CD4-positive, alpha-beta T cell treated with Interleukin-17A for 1 hour (primary cell): Measurements from ENCODE around the gene NPR3.
"Not testable (repeated sequence)": the region's sequence is repeated elsewhere in the genome, so short reads cannot be mapped to it uniquely, and the experiment has no call there.

Experiments used
- DNase-seq: peaks from one replicate; pipeline ENCODE4 v3.0.0-alpha.2; 2020

NPR3 gene

DNA sequence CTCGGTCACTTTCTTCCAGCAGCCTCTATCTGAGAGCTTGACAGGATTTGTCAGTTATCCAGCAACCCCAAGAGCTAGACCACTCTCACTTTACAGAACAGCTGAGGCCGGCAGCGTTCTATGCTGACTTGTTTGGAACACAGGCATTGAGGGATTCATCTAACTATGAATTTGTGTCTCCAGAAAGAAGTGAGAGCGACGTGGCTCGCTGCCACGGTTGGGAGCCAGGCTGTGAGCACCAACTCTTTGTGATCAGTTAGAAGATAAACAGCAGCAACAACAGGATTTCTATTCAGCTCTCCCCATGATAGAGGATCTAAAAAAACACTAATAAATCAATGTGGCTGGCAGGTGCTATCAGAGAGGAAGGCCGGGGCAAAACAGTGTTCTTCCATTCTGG, 58.6 kb downstream of the NPR3 start:
- no peak for DNase-seq

DNA sequence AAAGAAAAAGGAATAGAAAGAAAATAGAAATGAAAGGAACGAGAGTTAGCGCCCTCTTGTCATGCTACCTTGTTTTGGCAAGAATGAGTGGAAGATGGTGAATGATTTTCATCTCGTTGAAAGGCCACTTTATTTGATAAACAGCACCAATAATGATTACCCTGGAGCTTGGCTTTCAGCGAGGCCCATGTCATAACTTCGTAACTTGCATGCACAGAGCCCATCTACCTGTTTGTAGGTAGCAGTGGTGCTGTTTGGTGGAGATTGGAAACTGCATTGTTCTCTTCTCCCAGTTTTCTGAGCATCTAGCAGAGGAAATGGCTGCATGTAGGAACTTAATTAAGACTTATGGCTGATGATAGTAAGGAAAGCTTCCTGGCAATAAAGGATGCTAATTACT, 59.3 kb downstream of the NPR3 start:
- no peak for DNase-seq

DNA sequence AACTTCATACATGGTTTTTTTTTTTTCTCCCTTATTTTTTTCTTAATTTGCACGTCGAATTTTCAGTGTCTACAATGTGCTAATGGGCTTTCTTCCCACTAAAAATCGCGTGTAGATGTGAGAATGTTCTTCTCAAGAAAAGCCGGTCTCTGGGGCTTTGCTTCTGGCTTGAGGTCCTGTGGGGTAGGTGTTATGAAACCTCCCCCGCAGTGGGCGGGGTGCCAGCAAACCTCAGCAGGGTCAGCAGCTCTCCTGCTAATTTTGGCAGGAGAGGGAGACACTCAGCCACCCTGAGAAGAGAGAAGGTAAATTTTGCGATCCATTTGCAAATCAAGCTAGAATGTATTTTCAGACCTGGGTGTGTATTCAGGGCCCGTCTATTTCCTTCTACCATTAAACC, 59.9 kb downstream of the NPR3 start:
- DNase-seq, result no peak

DNA sequence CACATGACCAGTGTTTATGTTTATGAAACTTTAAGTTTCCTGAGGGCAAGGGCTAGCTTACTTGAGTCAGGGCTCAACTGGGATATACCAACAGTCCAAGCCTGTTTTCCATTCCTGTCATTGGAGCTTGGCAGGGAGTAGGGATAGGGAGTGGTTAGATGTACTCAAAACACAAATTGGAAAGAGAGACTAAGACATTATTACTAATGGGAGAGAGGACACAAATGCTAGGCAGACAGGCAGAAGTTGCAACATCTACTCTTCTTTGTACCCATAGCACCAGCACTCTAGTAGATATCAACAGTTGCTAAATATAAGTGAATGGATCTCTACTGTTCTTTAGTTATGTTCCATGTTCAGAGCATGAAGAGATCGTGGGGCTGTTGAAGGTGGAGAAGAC, 62.8 kb downstream of the NPR3 start:
- no peak for DNase-seq

DNA sequence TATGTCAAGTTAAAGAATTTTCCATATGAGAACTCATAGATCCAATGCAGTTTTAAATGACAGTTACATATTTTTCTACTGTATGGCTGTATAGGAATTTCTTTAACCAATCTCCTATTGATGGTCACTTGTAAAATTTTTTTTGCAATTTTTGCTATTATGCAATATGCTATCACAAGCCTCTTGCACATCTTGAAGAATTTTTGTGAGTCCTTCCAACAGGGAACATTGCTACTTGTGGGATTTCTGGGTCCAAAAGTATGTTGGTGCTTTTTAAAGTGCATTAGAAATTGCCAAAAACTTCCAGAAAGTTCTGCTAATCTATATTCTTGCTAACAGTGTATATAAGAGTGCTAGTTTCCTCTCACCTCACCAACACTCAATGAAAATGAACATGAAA, 65.1 kb downstream of the NPR3 start:
- DNase-seq, result no peak

DNA sequence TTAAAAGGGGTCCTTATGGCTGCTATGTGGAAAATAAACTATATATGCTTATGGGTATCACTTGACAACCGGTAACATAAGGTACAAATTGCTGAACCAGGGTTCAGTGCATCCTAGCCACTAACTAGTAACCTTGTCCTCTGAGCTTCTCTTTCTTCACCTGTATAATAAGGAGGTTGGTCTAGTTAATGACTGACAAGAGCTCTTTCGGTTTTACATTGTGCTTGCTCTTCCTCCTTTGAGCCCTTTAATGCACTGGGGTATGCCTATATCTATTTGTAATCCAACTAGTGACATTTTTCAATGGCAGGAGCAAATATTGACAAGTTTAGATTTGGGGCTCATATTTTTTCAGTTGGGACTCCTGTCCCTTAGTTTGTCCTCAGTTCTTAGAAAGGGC, 66.1 kb downstream of the NPR3 start:
- DNase-seq, result no peak

DNA sequence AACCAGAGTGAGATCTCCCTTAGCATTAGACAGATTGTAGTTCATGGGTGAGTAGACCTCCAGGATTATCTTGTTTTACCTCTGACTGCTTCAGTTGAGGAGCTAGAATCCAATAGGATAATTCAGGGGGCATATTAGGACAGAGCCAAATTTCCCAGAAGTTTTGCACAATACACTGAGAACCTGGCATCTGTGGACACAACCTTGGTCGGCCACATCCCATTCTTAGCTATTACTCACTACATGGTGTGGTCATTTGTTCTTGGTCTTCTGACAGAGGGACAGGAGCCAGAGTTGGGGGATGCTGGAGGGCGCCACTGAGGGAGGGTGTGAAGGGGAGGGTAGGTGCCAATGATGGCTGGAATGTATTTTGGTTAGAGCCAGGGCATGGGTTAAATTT, 66.6 kb downstream of the NPR3 start:
- no peak for DNase-seq

DNA sequence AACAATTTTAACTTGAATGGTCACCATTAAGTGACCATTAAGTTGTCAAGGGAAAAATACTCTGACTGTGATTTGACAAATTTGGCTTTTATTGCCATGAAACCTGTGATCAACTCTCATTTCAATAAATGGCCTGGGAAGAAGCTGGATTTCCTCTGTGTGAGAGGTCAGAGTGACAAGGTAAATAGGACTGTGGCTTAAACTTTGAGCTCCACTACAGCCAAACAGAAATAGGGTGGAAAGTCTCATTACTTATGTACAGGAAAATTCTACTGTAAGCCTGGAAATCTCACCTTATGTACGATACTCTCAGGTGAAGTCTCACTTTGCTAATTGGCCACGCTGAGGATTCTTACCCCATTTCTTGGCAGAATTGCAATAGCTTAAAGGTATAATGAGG, 67.3 kb downstream of the NPR3 start:
- DNase-seq, result no peak

DNA sequence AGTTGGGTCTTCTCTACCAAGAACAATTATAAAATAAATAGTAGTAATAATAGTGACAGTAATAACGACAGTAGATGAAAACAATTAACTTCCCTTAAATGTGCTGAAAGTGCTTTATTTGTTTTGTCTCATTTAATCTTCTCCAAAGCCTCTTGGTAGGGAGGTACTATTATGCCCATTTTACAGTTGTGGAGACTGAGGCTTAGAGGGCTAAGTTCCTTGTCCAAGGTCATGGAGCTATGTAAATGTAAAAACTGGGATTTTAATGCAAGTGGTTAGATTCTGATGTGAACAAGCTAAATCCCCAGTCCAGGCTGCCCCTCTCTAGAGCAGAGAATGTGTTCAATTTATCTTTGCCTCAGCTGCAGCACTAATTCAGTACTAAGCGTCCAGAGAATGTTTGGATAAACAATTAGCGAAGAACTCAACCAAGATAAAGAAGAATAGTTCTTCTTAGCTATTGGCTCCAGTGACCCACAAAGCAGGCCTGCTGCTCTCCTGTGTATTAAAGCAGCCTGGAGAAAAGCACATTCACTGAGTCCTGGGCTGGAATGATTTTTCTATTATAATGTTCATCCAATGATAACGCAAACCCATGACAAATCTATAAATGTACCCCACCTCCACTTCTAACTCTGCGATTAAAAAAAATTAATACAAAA, 68.8 kb downstream of the NPR3 start:
- DNase-seq, result no peak

DNA sequence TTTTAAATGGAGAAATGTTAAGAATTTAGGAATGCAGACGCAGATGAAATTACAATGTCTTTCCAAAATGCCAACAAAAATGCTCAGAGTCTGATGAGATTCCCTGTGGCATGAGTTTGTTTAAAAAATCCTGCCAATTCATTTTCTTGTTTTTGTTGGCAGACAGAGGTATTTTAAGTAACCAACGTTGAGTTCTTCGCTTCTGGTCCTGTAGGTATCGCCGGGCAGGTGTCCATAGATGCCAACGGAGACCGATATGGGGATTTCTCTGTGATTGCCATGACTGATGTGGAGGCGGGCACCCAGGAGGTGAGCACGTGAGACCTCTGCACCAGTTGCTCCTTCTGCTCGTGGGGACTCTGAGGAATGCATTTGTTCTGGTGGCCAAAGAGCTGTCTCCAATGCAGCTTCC, 69.4 kb downstream of the NPR3 start:
- DNase-seq, result no peak

DNA sequence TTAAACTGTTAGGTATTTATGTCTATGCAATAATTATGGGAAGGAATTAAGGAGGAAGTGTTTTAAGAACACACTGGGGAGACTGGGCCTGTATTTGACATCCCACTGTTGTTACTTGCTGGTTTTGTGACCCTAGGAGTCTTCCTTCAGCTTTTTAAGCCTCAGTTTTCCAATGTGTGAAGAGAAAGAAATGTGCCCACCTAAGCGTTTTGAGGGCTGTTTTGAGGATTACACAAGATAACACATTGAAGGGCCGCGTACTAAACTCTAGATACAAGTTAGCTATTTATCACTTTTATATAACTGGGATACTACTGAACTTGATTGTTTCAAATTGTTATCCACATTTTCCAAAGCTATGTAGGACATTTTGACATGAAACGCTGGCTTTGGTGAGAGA, 72.5 kb downstream of the NPR3 start:
- DNase-seq, result no peak

DNA sequence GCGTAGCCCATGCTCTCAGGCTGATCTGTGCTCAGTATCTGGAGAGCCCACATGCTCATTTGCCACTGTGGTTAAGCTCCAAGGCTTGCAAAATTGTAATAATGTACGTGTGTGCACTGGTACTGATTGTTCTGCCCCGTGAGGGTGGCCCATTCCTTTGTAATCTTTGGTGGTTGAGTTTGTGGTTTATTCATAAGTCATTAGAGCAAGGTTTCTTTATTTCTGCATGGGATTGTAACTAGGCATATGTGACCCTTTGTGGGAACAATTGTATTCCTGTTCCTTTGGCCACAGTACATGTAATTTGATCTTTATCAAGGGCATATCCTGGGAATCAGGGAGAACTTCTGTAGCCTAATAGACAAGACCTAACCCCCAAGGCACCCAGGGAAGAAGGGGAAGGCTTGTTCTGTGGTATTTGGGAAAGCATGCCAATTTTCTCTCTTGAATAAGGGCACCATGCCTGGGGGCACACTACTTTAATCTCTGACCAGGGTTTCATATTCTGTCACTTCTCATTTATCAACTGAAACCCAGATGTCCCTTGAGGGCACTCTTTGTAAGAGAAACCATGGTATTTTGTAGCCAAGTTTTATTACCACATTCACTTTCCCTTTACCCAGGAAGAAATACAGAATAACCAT, 74.6 kb downstream of the NPR3 start:
- DNase-seq, result no peak

DNA sequence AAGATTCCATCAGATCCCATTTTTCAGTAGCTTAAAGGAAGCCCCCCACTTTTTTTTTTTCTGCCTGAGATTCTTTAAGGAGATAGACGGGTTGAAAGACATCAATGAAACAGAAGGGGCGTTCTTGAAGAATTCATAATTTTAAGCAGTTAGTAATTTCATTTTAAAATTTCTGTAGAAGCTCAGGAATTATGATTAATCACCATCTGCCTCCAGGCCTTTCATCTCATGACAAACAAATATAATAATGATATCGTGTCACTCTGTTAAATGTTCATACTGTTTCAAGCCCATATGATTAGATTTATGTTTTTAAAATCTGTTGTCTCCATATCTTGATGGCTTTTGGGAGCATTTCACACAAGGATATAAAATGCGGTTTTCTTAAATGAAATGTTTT, 75.2 kb downstream of the NPR3 start:
- no peak for DNase-seq

DNA sequence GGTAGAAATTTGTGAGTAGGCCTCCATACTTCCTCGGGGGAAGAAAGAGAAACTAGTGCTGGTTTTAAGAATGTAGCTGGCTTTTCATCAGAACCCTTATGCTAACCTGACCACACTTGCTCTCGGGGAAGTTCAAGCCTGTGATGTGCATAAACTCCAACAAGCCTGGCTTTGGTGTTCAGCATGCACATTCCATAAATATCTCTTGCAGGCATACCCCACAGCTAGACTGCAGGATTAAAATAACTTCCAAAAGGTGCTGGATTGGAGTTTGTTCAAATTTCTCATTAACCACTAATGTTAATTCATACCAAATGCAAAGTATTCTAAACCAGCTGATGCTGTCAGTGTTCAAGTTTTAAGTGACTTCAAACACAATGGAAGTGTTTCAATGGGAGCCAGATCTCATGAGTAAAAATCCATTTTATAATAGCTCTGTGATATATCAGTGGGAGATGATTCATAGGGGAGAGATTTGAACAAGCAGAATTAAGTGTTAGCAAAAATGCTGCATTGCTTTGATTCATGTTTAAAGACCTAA, 79.4 kb downstream of the NPR3 start:
- no peak for DNase-seq

DNA sequence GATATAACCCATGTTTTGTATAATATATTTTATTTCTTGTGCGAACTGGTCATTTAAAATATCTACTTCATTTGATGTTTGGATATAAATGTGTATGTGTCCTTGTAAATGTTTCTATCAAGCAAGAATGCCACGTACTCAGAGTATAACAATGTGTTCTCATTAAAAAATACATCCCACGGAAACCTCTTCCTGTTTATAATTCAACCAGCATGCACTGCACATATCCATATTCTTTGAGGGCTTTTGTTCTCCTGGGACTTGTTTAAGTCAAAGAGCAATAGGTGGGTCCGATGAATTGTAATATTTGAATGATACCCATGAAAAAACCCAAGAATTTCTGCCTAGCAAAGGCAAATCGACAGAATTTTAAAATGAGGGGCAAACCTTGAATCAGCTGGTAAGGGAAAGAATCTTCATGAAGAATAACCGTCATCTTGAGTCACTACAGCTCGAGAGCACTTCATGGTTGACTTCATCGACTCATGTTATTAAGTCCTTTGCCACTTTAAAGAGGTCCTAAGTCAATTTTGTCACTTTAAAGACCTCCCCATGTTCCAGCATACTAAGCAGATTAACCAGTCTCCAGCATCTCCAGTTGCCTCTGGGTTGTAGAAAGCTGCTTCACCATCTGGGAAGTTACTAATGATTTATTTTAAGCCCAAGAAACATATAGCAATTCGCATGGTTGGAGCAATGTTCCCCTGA, 80.6 kb downstream of the NPR3 start:
- DNase-seq, result no peak

DNA sequence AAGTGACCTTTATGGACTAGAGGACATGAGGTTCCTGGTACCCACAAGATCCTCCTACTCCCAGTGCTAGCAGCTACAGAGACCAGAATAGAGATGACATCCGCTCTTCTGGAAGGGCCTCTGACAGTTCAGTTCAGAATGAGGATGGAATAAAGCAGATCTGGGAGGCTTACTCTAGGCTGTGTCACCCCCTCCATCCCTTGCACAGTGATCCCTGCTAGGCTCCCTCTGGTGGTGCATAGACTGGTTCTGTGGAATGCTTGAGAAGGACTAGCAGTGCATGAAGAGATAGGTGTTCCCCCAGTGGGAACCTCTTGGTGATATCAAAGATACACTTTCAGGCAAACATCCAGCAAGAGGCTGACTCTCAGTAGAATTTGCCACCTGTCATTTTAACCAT, 83.0 kb downstream of the NPR3 start:
- no peak for DNase-seq

DNA sequence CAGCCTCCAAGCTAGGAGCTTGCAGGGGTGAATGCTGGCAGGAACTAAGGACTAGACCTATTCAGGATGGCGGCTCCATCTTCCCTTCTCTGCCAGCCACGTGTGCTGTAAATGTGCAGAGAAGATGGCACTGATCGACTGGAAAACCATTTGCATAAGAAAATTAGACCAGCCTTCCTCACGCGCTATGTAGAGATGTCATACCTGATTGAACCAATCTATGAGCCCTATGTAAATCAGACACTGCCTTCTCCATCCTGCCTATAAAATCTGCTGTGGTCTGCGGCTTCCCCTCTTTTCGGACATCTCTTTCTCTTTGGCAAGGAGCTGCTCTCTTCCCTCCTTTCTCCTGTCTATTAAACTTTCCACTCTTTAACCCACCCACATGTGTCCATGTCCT, 91.6 kb downstream of the NPR3 start:
- DNase-seq, result no peak

DNA sequence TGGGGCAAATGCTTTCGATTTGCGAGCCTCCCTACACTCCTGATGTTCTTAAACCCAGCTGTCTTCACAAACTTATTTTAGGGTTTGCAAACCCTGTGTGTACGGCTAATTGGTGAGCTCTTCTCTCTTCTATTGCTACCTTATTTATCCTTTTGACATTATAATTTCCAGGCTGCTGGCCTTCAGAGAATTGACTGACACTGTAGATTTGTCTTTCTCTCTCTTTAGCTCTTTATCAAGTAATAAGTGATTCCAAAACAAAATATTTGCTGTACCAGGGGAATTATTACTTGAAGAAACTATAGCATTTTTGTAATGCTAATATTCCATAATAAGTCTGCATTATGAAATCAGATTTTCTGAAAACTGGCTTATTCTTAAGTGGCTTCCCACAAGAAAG, 92.5 kb downstream of the NPR3 start:
- DNase-seq, result no peak

DNA sequence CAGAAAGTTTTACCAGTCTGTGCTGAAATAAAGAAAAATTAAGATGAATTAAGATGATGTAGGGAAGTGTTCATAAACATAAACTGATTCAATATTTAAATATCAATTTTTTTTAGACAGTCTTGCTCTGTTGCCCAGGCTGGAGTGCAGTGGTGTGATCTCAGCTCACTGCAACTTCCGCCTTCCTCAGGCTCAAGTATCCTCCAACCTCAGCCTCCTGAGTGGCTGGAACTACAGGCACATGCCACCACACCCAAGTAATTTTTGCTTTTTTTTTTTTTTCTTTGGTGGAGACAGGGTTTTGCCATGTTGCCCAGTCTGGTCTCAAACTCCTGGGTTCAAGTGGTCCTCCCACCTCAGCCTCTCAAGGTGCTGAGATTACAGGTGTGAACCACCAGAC, 94.3 kb downstream of the NPR3 start:
- not testable (repeated sequence) for DNase-seq

DNA sequence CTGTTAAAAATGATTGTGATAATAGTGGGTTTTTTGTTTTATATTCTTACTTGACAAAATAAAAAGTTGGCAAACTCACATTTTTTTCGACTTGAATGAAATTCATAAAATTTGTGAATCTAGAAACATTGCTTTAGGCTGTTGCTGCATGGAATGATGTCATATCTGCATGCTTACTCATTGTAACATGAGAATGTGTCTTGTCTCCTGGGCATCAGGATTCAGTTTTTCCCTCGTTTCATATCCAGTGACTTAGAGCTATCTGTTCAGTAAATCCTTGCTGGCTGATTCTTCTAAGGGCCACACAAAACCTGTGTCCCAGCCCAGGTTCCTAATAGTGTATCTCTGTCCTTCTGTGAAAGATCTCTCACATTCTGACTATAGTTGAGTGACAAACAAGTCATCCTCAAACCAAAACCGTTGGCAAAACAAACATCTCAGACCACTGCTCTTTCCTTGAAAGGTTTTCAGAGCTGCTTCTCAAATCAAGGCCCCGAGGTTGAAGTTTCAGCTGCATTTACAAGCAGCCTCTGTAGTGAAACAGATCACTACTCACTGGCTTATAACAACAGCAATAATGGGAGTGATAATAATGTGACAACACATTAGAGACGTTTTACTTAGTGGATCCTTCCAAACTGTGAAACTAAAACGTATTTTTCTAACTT, 95.0 kb downstream of the NPR3 start:
- DNase-seq, result no peak

DNA sequence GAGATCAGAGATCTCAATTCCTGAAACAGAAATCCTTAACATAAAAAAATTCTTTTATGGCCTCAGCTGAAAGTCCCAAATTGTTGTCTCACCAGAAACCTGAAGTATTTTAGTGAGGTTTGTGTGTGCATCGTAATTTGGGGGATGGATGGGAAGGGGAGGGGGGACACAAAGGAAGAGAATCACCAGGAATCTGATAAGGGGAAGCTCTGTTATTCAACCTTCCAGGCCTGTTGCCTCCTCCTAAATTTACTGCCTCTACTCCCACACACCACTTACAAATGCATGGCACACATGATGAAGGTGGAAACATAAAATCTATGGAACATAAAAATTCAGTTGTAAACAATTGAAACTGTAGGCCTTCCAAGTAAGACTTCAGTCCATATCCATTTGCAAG, 97.7 kb downstream of the NPR3 start:
- DNase-seq, result no peak

DNA sequence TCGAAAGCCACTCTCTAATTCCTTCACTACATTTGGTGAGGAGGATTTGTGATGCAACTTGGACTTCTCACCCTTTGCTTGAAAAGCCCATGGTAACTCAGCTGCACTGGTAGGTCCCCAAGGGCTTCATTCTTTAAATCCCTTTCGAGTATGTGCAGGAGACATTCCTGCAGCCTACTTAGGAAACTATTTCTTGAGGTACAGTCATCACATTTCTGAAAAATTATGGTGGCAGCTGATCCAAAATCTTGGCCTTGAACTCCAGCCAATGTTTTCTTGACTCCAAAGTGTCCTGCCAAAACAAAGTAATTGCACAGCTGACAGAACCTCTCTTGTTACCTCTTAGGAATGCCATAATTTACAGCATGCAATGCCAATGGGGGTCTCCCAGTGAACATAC, 99.7 kb downstream of the NPR3 start:
- DNase-seq, result no peak

DNA sequence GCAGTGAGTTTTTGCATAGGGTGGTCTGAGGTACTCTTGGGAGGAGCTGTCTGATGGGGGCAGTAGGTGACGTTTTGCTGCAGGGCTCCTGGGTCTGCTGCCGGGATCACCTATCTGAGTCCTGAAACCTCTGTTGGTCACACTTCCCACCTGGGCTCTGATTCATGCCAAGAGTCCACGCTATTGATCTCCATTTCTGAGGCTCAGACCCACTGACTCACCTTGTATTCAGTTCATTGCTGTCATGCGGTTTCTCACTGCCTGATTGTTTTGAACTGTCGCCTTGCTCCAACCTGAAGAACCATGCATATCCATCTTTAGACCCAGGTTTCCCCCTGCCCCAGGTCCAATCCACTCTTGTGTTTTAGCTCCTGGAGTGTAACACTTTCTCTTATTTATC, 101.3 kb downstream of the NPR3 start:
- no peak for DNase-seq

DNA sequence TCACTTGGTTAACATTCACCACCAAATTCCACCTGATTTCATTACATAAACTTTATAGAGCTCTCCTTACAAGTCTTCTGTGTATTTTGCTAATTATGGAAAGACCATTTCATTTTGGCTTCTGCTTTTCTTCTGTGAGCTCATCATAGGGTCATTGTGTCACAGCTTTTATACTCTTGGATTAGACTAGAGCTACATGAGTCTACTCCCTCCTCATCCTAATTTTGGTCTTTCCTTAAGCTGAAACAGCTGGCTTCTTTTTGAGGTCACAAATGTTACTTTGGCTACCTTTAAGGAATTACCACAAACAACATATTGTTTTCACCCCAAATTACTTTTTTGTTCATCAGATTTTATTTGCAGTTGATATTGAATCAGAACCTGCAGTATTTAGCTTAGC, 103.0 kb downstream of the NPR3 start:
- no peak for DNase-seq
